Progenitor cell of endocrine pancreas (in vitro differentiated cells): ENCODE data around the gene GUCD1. TPM values are rescaled to one million over a fixed set of nuclear protein-coding genes. Genes with fewer than 3 reads are reported as not detected.

Experiments
- DNase-seq: peaks from one replicate; pipeline ENCODE4 v3.0.0; 2021; ENCODE audit warnings: low spot score; ENCODE audit not compliant: unreplicated experiment
- H3K27ac Mint-ChIP-seq: 2 replicates; pipeline ENCODE4 v1.8.0; 2021; ENCODE audit warnings: mild to moderate bottlenecking, moderate library complexity, mixed read lengths
- H3K27me3 Mint-ChIP-seq: 2 replicates; pipeline ENCODE4 v1.8.0; 2021; ENCODE audit warnings: mixed read lengths
- H3K36me3 Mint-ChIP-seq: 2 replicates; pipeline ENCODE4 v1.8.0; 2022; ENCODE audit warnings: mixed read lengths; ENCODE audit not compliant: insufficient read depth
- H3K4me1 Mint-ChIP-seq: 2 replicates; pipeline ENCODE4 v1.8.0; 2021; ENCODE audit warnings: low read depth, mixed read lengths
- H3K4me3 Mint-ChIP-seq: 2 replicates; pipeline ENCODE4 v1.8.0; 2021; ENCODE audit warnings: low read depth, mild to moderate bottlenecking, moderate library complexity, mixed read lengths
- H3K9me3 Mint-ChIP-seq: 2 replicates; pipeline ENCODE4 v1.8.0; 2021; ENCODE audit warnings: low read depth, mixed read lengths
- total RNA-seq: library from RNA; stranded (reverse); gene quantifications from 2 replicates; pipeline ENCODE4 v1.2.1, GENCODE V29; 2021
- TF ChIP-seq, protein P1 (sequence below): fragments of 200-600 bp; sonication (generic); IDR thresholded peaks from one replicate; pipeline ENCODE4 v1.5.0; 2021; ENCODE audit warnings: antibody characterized with exemption, mild to moderate bottlenecking; ENCODE audit not compliant: unreplicated experiment

GUCD1 gene
- total RNA-seq, 1 donor from 2014 or later, result 67.5 TPM

GRCh38 chr22:24510637-24511625, 44.0 kb downstream of the GUCD1 start:
- Mint-ChIP-seq H3K36me3 (no peaks in the 10 kb centered on the region), H3K27ac (no peak overlapping the region), H3K9me3 (no peaks in the 10 kb centered on the region), H3K4me1 (peaks cover 50% of the 10 kb centered on the region), H3K4me3 (no peak overlapping the region), H3K27me3 (peaks cover 2% of the 10 kb centered on the region)
- no peak for DNase-seq
- TF ChIP-seq, protein P1, sequence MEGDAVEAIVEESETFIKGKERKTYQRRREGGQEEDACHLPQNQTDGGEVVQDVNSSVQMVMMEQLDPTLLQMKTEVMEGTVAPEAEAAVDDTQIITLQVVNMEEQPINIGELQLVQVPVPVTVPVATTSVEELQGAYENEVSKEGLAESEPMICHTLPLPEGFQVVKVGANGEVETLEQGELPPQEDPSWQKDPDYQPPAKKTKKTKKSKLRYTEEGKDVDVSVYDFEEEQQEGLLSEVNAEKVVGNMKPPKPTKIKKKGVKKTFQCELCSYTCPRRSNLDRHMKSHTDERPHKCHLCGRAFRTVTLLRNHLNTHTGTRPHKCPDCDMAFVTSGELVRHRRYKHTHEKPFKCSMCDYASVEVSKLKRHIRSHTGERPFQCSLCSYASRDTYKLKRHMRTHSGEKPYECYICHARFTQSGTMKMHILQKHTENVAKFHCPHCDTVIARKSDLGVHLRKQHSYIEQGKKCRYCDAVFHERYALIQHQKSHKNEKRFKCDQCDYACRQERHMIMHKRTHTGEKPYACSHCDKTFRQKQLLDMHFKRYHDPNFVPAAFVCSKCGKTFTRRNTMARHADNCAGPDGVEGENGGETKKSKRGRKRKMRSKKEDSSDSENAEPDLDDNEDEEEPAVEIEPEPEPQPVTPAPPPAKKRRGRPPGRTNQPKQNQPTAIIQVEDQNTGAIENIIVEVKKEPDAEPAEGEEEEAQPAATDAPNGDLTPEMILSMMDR, result no peak

- H3K4me1 Mint-ChIP-seq, result peaks cover 29% of the 10 kb centered on the region
- peaks cover 7% of the 10 kb centered on the region for H3K27me3 Mint-ChIP-seq
- no peak overlapping the region for H3K4me3 Mint-ChIP-seq
- H3K9me3 Mint-ChIP-seq, result no peaks in the 10 kb centered on the region
- no peak overlapping the region for H3K27ac Mint-ChIP-seq
- TF ChIP-seq, protein P1, result no peak
- no peaks in the 10 kb centered on the region for H3K36me3 Mint-ChIP-seq
- no peak for DNase-seq
Measured at GRCh38 chr22:24507716-24508115, 47.2 kb downstream of the GUCD1 start.

DNA sequence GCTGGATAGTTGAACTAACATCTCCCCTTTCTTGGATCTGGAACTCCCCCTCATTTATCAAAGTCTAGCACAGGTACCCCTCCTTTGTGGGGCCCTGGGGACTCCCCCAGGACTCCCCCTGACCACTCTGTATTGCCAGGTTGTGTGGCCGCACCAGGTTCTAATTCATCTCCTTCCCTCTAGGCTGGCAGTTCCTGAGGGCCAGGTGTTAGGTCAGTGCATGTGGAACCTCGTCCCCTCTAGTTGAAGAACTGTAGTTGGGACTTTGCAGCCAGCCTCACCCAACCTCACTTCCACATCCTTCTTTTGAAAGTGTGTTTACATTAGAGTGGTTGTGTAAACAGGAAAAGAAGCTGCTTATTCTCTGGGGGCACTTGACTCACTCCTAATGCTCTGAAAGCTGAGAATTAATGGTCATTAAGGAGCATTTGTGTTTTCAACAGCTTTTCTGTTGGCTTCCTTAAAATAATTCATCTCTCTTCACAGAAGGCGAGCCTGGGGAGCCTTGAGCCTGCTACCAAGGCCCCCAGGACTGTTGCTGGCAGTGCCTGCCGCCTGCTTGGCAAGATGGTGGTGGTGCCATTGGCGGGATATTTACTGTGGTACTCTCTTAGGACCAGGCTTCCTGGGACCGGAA, 48.0 kb downstream of the GUCD1 start:
- no peak for DNase-seq
- TF ChIP-seq, protein P1, result no peak
- Mint-ChIP-seq H3K27ac (peak overlapping the region; percentile 72), H3K9me3 (no peaks in the 10 kb centered on the region), H3K27me3 (peaks cover 13% of the 10 kb centered on the region), H3K4me1 (peaks cover 29% of the 10 kb centered on the region), H3K4me3 (no peak overlapping the region), H3K36me3 (no peaks in the 10 kb centered on the region)

DNA sequence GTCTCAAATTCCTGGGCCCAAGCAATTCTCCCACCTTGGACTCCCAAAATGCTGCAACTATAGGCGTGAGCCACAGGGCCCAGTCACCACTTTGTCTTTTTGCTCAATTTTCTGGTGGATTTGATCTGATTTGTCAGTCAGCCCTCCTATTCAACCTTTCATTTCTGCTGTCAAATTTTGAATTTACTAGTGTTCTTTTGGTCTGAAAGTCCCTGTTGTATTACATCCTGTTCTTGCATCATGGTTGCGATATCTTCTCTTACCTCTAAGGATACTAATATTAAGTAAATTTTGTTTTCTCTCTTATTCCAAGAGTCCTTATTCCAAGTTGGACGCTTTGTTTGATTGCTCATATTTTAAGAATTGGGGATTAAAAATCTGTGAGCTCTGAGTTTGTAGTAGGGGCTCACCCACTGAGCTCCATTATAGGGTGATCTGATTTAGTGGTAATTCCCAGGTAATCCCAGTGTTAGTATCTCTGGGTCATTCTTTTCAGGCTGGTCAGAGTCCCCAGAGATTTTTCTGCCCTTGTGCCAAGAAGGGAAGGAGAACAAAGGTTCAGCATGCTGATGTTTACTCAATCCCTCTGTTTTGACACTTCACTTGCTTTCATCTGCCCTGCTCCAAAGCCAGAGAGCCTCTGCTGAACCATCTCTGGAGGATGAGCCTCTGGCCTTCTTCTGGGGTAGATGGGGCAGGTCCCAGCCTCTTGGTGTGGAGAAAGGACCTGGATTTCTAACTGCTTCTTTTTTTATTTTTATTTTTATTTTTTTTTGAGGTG, 49.8 kb downstream of the GUCD1 start:
- TF ChIP-seq, protein P1, result no peak
- H3K4me3 Mint-ChIP-seq, result no peak overlapping the region
- no peak overlapping the region for H3K27ac Mint-ChIP-seq
- no peak for DNase-seq
- no peaks in the 10 kb centered on the region for H3K9me3 Mint-ChIP-seq
- no peaks in the 10 kb centered on the region for H3K36me3 Mint-ChIP-seq
- peaks cover 34% of the 10 kb centered on the region for H3K4me1 Mint-ChIP-seq
- H3K27me3 Mint-ChIP-seq, result peaks cover 24% of the 10 kb centered on the region

DNA sequence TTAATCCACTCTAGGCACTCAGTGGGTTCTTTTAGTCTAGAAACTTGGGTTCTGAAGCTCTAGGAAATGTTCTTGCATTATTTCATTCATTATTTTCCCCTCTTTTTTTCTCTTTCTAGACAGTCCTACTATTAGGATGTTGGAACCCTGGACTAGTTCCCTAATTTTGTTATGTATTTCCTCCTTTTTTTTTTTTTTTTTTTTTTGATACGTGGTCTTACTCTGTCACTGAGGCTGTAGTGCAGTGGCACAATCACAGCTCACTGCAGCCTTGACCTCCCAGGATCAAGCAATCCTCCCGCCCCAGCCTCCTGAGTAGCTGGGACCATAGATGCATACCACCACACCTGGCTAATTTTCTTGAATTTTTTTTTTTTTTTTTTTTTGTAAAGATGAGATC, 50.4 kb downstream of the GUCD1 start:
- Mint-ChIP-seq H3K27ac (no peak overlapping the region), H3K4me1 (peaks cover 37% of the 10 kb centered on the region), H3K4me3 (no peak overlapping the region), H3K27me3 (peaks cover 27% of the 10 kb centered on the region), H3K9me3 (no peaks in the 10 kb centered on the region), H3K36me3 (no peaks in the 10 kb centered on the region)
- TF ChIP-seq, protein P1, result no peak
- no peak for DNase-seq
